HEK293 (cell line): ENCODE measurements around the gene CIP2A.

Experiments used
- CTCF ChIA-PET: fragments of 350-600 bp; formaldehyde crosslinking; extraction: SDS; loops from one replicate; lab custom pipeline; 2021; ENCODE audit warnings: antibody characterized with exemption; lab: Yijun Ruan, JAX
- POLR2A ChIA-PET: fragments of 300-600 bp; formaldehyde crosslinking; extraction: SDS; loops from one replicate; lab custom pipeline; 2020; ENCODE audit warnings: antibody characterized with exemption, inconsistent platforms; lab: Yijun Ruan, JAX
- H3K27ac ChIP-seq: fragments of 200-500 bp; sonication (Bioruptor generic); 2 replicates; pipeline ENCODE4 v1.5.1; 2014; ENCODE audit warnings: low read depth, low read length, control low read depth, inconsistent platforms; ENCODE audit errors: extremely low read depth
- H3K36me3 ChIP-seq, 2 experiments: fragments of 200-500 bp in 1 of 2; sonication (Bioruptor generic) in 1 of 2; 1 replicate in 1 of 2; 2 replicates in 1 of 2; pipeline ENCODE4 v1.5.1; 2014 to 2017; ENCODE audit warnings: inconsistent platforms in 2 of 2, low read length in 2 of 2; ENCODE audit not compliant: control insufficient read depth in 2 of 2, insufficient read depth in 1 of 2
- H3K4me1 ChIP-seq: fragments of 200-500 bp; sonication (Bioruptor generic); 2 replicates; pipeline ENCODE4 v1.5.1; 2014; ENCODE audit warnings: mild to moderate bottlenecking, low read length, inconsistent platforms; ENCODE audit not compliant: control insufficient read depth, insufficient read depth
- H3K4me3 ChIP-seq: 2 replicates; pipeline ENCODE4 v1.5.1; 2011; ENCODE audit warnings: low read depth, mild to moderate bottlenecking, control low read depth, low read length, moderate library complexity
- H3K9me3 ChIP-seq: fragments of 200-500 bp; sonication (Bioruptor generic); 2 replicates; pipeline ENCODE4 v1.5.1; 2014; ENCODE audit warnings: low read depth, low read length, inconsistent platforms; ENCODE audit not compliant: control insufficient read depth, insufficient read depth
- OVOL3 ChIP-seq: fragments of 450-650 bp; formaldehyde crosslinking; IDR thresholded peaks from 2 replicates; pipeline ENCODE4 v1.5.1; 2016; ENCODE audit warnings: missing biosample characterization, missing genetic modification characterization
- PRDM10 ChIP-seq: fragments of 450-650 bp; formaldehyde crosslinking; IDR thresholded peaks from 2 replicates; pipeline ENCODE4 v1.5.1; 2016; ENCODE audit warnings: missing biosample characterization, missing genetic modification characterization
- RBAK ChIP-seq: fragments of 450-650 bp; formaldehyde crosslinking; IDR thresholded peaks from 2 replicates; pipeline ENCODE4 v1.5.1; 2016; ENCODE audit warnings: missing biosample characterization, missing genetic modification characterization
- REPIN1 ChIP-seq: fragments of 450-650 bp; formaldehyde crosslinking; IDR thresholded peaks from 2 replicates; pipeline ENCODE4 v1.5.1; 2017; ENCODE audit warnings: missing biosample characterization, missing genetic modification characterization, low read depth
- SCRT1 ChIP-seq: fragments of 450-650 bp; formaldehyde crosslinking; IDR thresholded peaks from 2 replicates; pipeline ENCODE4 v1.5.1; 2016; ENCODE audit warnings: missing biosample characterization, missing genetic modification characterization, borderline replicate concordance
- TSHZ1 ChIP-seq: fragments of 450-650 bp; formaldehyde crosslinking; IDR thresholded peaks from 2 replicates; pipeline ENCODE4 v1.5.1; 2016; ENCODE audit warnings: missing biosample characterization, missing genetic modification characterization, borderline replicate concordance
- ZBTB21 ChIP-seq: fragments of 450-650 bp; formaldehyde crosslinking; IDR thresholded peaks from 2 replicates; pipeline ENCODE4 v1.5.1; 2017; ENCODE audit warnings: missing biosample characterization, missing genetic modification characterization
- ZBTB48 ChIP-seq: fragments of 450-650 bp; formaldehyde crosslinking; IDR thresholded peaks from 2 replicates; pipeline ENCODE4 v1.5.1; 2016; ENCODE audit warnings: missing biosample characterization, missing genetic modification characterization
- ZNF132 ChIP-seq: fragments of 450-650 bp; formaldehyde crosslinking; IDR thresholded peaks from 2 replicates; pipeline ENCODE4 v1.5.1; 2017; ENCODE audit warnings: missing biosample characterization, missing genetic modification characterization, borderline replicate concordance
- ZNF140 ChIP-seq: fragments of 450-650 bp; formaldehyde crosslinking; IDR thresholded peaks from 2 replicates; pipeline ENCODE4 v1.5.1; 2016; ENCODE audit warnings: missing biosample characterization, missing genetic modification characterization
- ZNF223 ChIP-seq: fragments of 450-650 bp; formaldehyde crosslinking; IDR thresholded peaks from 2 replicates; pipeline ENCODE4 v1.5.1; 2016; ENCODE audit warnings: missing biosample characterization, missing genetic modification characterization
- ZNF311 ChIP-seq: fragments of 450-650 bp; formaldehyde crosslinking; IDR thresholded peaks from 2 replicates; pipeline ENCODE4 v1.5.1; 2017; ENCODE audit warnings: missing biosample characterization, missing genetic modification characterization, borderline replicate concordance
- ZNF433 ChIP-seq: fragments of 450-650 bp; formaldehyde crosslinking; IDR thresholded peaks from 2 replicates; pipeline ENCODE4 v1.5.1; 2016; ENCODE audit warnings: missing biosample characterization, missing genetic modification characterization, low read depth
- ZNF530 ChIP-seq: fragments of 450-650 bp; formaldehyde crosslinking; IDR thresholded peaks from 2 replicates; pipeline ENCODE4 v1.5.1; 2016; ENCODE audit warnings: low read depth, missing biosample characterization, missing genetic modification characterization
- ZNF621 ChIP-seq: fragments of 450-650 bp; formaldehyde crosslinking; IDR thresholded peaks from 2 replicates; pipeline ENCODE4 v1.5.1; 2017; ENCODE audit warnings: missing biosample characterization, missing genetic modification characterization
- ZNF654 ChIP-seq: fragments of 450-650 bp; formaldehyde crosslinking; IDR thresholded peaks from 2 replicates; pipeline ENCODE4 v1.5.1; 2016; ENCODE audit warnings: low read depth, missing biosample characterization, missing genetic modification characterization

The CIP2A gene

GRCh38 chr3:108511055-108511454 is 78.2 kb downstream of the CIP2A start:
- TF ChIP-seq ZNF140 (no peak), ZNF621 (tag by site-specific recombination) (no peak)

DNA sequence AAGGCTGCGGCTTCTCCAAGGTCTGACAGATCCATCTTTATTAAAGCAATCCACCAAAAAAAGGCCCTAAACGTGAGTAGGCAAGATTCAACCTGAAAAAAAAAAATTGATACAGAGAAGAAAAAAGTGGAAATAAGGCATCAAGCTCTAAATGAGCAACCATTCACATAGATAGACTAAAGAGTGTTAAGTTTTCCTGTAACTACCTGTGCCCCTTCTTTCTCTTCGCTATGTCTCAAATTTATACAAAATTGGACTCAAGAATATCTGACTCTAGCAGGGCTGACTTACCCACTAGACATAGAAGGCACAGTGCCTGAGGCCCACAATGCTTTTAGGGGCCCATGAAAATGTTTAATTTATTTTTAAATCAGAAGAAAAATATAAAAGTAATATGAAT is 78.7 kb downstream of the CIP2A start, which contains the start of gene MYH15:
TSS of gene MYH15 (minus strand) at position 101 of the 400 bp plus-strand sequence. CDS start at position 35, 66 bp downstream.
- ChIA-PET POLR2A (no interaction called here), CTCF (interaction anchor here (1.3 kb wide), 1 partner anchor 21 kb away, joined by 3 read pairs; no protein-coding TSS in a partner anchor)
- Histone ChIP-seq H3K9me3 (no peaks in the 10 kb centered on the region), H3K27ac (no peak within 1 kb of the TSS), H3K36me3 (no peaks in the 10 kb centered on the region), H3K4me1 (no peaks in the 10 kb centered on the region), H3K4me3 (no peak within 1 kb of the TSS)
- no peak for TF ChIP-seq SCRT1 (tag by site-specific recombination)
- no peak for TF ChIP-seq ZNF433 (tag by site-specific recombination)
- no peak for TF ChIP-seq PRDM10 (tag by site-specific recombination)

More at GRCh38 chr3:108511055-108511454, 78.2 kb downstream of the CIP2A start:
- ChIA-PET POLR2A (no interaction called here), CTCF (no interaction called here)
- Histone ChIP-seq H3K4me3 (no peak overlapping the region), H3K4me1 (no peaks in the 10 kb centered on the region), H3K36me3 (no peaks in the 10 kb centered on the region), H3K9me3 (no peaks in the 10 kb centered on the region), H3K27ac (no peak overlapping the region)

DNA sequence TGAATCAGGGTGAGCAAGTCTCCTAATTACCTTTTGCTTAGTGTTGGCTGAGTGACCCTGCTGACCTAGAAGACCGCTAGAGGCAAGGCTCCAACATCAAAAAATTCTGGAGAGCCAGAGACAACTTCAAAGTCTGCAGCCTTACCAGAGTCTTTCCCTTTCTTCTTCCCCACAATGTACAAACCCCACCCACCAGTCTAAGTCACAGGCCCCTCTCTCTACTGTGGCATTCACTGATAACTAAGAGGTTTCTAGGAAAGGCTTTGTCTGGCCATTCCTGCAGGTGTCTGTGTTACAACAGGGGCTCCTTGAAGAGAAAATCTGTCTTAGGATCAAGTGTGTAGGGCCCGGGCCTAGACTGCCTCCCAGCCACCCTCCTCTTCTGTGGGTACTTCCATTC is 79.4 kb downstream of the CIP2A start:
- Histone ChIP-seq H3K4me3 (no peak overlapping the region), H3K27ac (no peak overlapping the region), H3K4me1 (no peaks in the 10 kb centered on the region), H3K36me3 (no peaks in the 10 kb centered on the region), H3K9me3 (no peaks in the 10 kb centered on the region)
- POLR2A ChIA-PET = no interaction called here
- TF ChIP-seq ZNF132 (tag by site-specific recombination) (no peak), ZBTB21 (tag by site-specific recombination) (no peak), ZBTB48 (tag by site-specific recombination) (no peak), ZNF311 (no peak), REPIN1 (tag by site-specific recombination) (no peak), OVOL3 (no peak), TSHZ1 (tag by site-specific recombination) (no peak), ZNF223 (tag by site-specific recombination) (no peak), ZNF530 (tag by site-specific recombination) (no peak), ZNF654 (tag by site-specific recombination) (no peak), RBAK (tag by site-specific recombination) (no peak)
- CTCF ChIA-PET = interaction anchor here (1.3 kb wide), 1 partner anchor 20 kb away, joined by 3 read pairs; no protein-coding TSS in a partner anchor
